ENCODE results near the gene ANKRD33. TPM values are rescaled to one million over a fixed set of nuclear protein-coding genes. Genes with fewer than 3 reads are reported as not detected.

ANKRD33 gene
- total and polyA plus RNA-seq, 2 experiments from 2014 or later, result not detected

- H3K4me3 ChIP-seq, result no peak overlapping the region
- no peaks in the 10 kb centered on the region for H3F3A ChIP-seq (ENCODE audit: insufficient read depth)
- WGBS, 2 experiments (ENCODE audit: low coverage in 1 of 2, low lambda C conversion rate in 2 of 2, missing lambda C conversion rate in 2 of 2), result 93 to 96% methylated on average over 7 to 8 of the region's 8 CpGs
- H3K27me3 ChIP-seq (replicated peaks; ENCODE audit: insufficient read depth), result peaks cover 17% of the 10 kb centered on the region
- H3K36me3 ChIP-seq (ENCODE audit: low read depth), result no peaks in the 10 kb centered on the region
- H3K4me1 ChIP-seq (ENCODE audit: insufficient read depth), result no peaks in the 10 kb centered on the region; the same call in 1 of the 2 replicates
- no peak overlapping the region for H2AFZ ChIP-seq
- no peak overlapping the region for H3K4me2 ChIP-seq (ENCODE audit: unreplicated experiment)
- no peaks in the 10 kb centered on the region for H4K20me1 ChIP-seq (ENCODE audit: insufficient read depth)
- no peaks in the 10 kb centered on the region for H3K9me3 ChIP-seq (ENCODE audit: low read depth)
- in situ Hi-C loops (cut with MboI), result no loop called here
- H3K9ac ChIP-seq, result no peak overlapping the region
- no peak overlapping the region for H3K27ac ChIP-seq
- H3K9me2 ChIP-seq (ENCODE audit: insufficient read depth), result no peaks in the 10 kb centered on the region
- TF ChIP-seq EZH2 (IDR thresholded peaks at IDR 0.05; ENCODE audit: insufficient read depth, poor library complexity, severe bottlenecking) (no peak), EZH2phosphoT487 (IDR thresholded peaks at IDR 0.05; ENCODE audit: insufficient read depth, low read depth) (no peak)
- no peak for DNase-seq
- H3K79me2 ChIP-seq (ENCODE audit: insufficient read depth), result no peaks in the 10 kb centered on the region
Observed at GRCh38 chr12:51866762-51867161, 21.1 kb upstream of the ANKRD33 start.

GRCh38 chr12:51867371-51867770 lies 20.5 kb upstream of the ANKRD33 start:
- Histone ChIP-seq H3K27me3 (replicated peaks; ENCODE audit: insufficient read depth) (peaks cover 15% of the 10 kb centered on the region; the same call in 1 of the 2 replicates), H4K20me1 (ENCODE audit: insufficient read depth) (no peaks in the 10 kb centered on the region), H3K4me1 (ENCODE audit: insufficient read depth) (no peaks in the 10 kb centered on the region; the same call in 1 of the 2 replicates), H3K9me3 (ENCODE audit: low read depth) (no peaks in the 10 kb centered on the region), H3K79me2 (ENCODE audit: insufficient read depth) (no peaks in the 10 kb centered on the region), H3K4me3 (no peak overlapping the region), H3K9me2 (ENCODE audit: insufficient read depth) (no peaks in the 10 kb centered on the region), H3F3A (ENCODE audit: insufficient read depth) (no peaks in the 10 kb centered on the region), H2AFZ (no peak overlapping the region), H3K36me3 (ENCODE audit: low read depth) (no peaks in the 10 kb centered on the region), H3K9ac (no peak overlapping the region), H3K4me2 (ENCODE audit: unreplicated experiment) (no peak overlapping the region), H3K27ac (no peak overlapping the region)
- TF ChIP-seq EZH2phosphoT487 (IDR thresholded peaks at IDR 0.05; ENCODE audit: insufficient read depth, low read depth) (no peak), EZH2 (IDR thresholded peaks at IDR 0.05; ENCODE audit: insufficient read depth, poor library complexity, severe bottlenecking) (no peak)
- no peak for DNase-seq
- in situ Hi-C loops (cut with MboI), result no loop called here

GRCh38 chr12:51867796-51868428 lies 20.0 kb upstream of the ANKRD33 start:
- no peak overlapping the region for H3K9ac ChIP-seq
- 0 out of 2 replicates have a peak, but pooled peaks cover 4% of the 10 kb centered on the region for H3F3A ChIP-seq (ENCODE audit: insufficient read depth)
- 0 out of 2 replicates have a peak, but pooled peaks cover 15% of the 10 kb centered on the region for H3K27me3 ChIP-seq (replicated peaks; ENCODE audit: insufficient read depth)
- DNase-seq, result no peak
- no peaks in the 10 kb centered on the region for H3K9me2 ChIP-seq (ENCODE audit: insufficient read depth)
- no peaks in the 10 kb centered on the region for H3K9me3 ChIP-seq (ENCODE audit: low read depth)
- no peak overlapping the region for H3K27ac ChIP-seq
- WGBS, 2 experiments (ENCODE audit: low coverage in 1 of 2, low lambda C conversion rate in 2 of 2, missing lambda C conversion rate in 2 of 2), result 97 to 98% methylated on average over 12 of the region's 12 CpGs
- in situ Hi-C loops (cut with MboI), result no loop called here
- no peaks in the 10 kb centered on the region for H3K36me3 ChIP-seq (ENCODE audit: low read depth)
- TF ChIP-seq EZH2phosphoT487 (IDR thresholded peaks at IDR 0.05; ENCODE audit: insufficient read depth, low read depth), result no peak
- TF ChIP-seq EZH2 (IDR thresholded peaks at IDR 0.05; ENCODE audit: insufficient read depth, poor library complexity, severe bottlenecking), result no peak
- H3K4me3 ChIP-seq, result no peak overlapping the region
- no peak overlapping the region for H3K4me2 ChIP-seq (ENCODE audit: unreplicated experiment)
- H3K79me2 ChIP-seq (ENCODE audit: insufficient read depth), result no peaks in the 10 kb centered on the region
- no peak overlapping the region for H2AFZ ChIP-seq
- no peaks in the 10 kb centered on the region; the same call in 1 of the 2 replicates for H3K4me1 ChIP-seq (ENCODE audit: insufficient read depth)
- H4K20me1 ChIP-seq (ENCODE audit: insufficient read depth), result no peaks in the 10 kb centered on the region

- peak overlapping the region; percentile 90 for H2AFZ ChIP-seq
- H3K9me2 ChIP-seq (ENCODE audit: insufficient read depth), result no peaks in the 10 kb centered on the region
- H3K27ac ChIP-seq, result no peak overlapping the region
- no peaks in the 10 kb centered on the region; the same call in 1 of the 2 replicates for H3K4me1 ChIP-seq (ENCODE audit: insufficient read depth)
- no peaks in the 10 kb centered on the region for H3K36me3 ChIP-seq (ENCODE audit: low read depth)
- H3K79me2 ChIP-seq (ENCODE audit: insufficient read depth), result no peaks in the 10 kb centered on the region
- 0 out of 2 replicates have a peak, but pooled peaks cover 10% of the 10 kb centered on the region for H3K27me3 ChIP-seq (replicated peaks; ENCODE audit: insufficient read depth)
- no peaks in the 10 kb centered on the region for H3K9me3 ChIP-seq (ENCODE audit: low read depth)
- H3K9ac ChIP-seq, result peak overlapping the region; percentile 36; the same call in 1 of the 2 replicates
- 0 out of 2 replicates have a peak, but pooled peaks cover 4% of the 10 kb centered on the region for H3F3A ChIP-seq (ENCODE audit: insufficient read depth)
- TF ChIP-seq EZH2phosphoT487 (IDR thresholded peaks at IDR 0.05; ENCODE audit: insufficient read depth, low read depth) (no peak), EZH2 (IDR thresholded peaks at IDR 0.05; ENCODE audit: insufficient read depth, poor library complexity, severe bottlenecking) (peak; percentile 13)
- no peaks in the 10 kb centered on the region for H4K20me1 ChIP-seq (ENCODE audit: insufficient read depth)
- H3K4me3 ChIP-seq, result peak overlapping the region; percentile 66
- peak overlapping the region; percentile 86 for H3K4me2 ChIP-seq (ENCODE audit: unreplicated experiment)
- peak; percentile 34 for DNase-seq
- 11 to 12% methylated on average over 41 to 57 of the region's 67 CpGs for WGBS, 2 experiments (ENCODE audit: low coverage in 1 of 2, low lambda C conversion rate in 2 of 2, missing lambda C conversion rate in 2 of 2)
- in situ Hi-C loops (cut with MboI), result no loop called here
Observed at GRCh38 chr12:51868821-51869495, 18.9 kb upstream of the ANKRD33 start.

All from GM23248 (cell line).